Measurements from ENCODE around the gene ATP2B1. TPM values are rescaled to one million over a fixed set of nuclear protein-coding genes. Genes with fewer than 3 reads are reported as not detected.

ATP2B1 gene
- total RNA-seq, 1 donor from 2014 or later, result 177 TPM

DNA sequence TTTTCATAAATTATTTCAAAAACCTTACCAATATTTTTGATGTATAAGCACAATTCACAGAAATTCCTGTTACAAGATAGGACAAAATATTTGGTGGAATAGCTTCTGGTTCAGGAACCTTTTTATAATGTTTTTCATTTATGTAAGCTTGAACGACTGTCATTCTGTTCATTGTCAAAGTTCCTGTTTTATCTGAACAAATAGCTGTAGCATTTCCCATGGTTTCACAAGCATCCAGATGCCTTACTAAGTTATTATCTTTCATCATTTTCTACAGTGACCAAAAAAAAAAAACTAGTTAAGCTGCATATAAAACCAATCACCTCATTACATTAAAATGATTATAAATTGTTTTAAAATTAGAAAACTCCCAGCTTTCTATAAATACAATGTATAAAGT lies 87.1 kb downstream of the ATP2B1 start:
- Mint-ChIP-seq H3K4me1 (no peaks in the 10 kb centered on the region), H3K36me3 (peaks cover 36% of the 10 kb centered on the region), H3K9me3 (no peaks in the 10 kb centered on the region), H3K4me3 (no peak overlapping the region), H3K27me3 (ENCODE audit: insufficient read depth, low read depth) (peaks cover 2% of the 10 kb centered on the region), H3K27ac (no peak overlapping the region)
- TF ChIP-seq EZH2 (IDR thresholded peaks at IDR 0.05), result no peak
- TF ChIP-seq, protein P1, sequence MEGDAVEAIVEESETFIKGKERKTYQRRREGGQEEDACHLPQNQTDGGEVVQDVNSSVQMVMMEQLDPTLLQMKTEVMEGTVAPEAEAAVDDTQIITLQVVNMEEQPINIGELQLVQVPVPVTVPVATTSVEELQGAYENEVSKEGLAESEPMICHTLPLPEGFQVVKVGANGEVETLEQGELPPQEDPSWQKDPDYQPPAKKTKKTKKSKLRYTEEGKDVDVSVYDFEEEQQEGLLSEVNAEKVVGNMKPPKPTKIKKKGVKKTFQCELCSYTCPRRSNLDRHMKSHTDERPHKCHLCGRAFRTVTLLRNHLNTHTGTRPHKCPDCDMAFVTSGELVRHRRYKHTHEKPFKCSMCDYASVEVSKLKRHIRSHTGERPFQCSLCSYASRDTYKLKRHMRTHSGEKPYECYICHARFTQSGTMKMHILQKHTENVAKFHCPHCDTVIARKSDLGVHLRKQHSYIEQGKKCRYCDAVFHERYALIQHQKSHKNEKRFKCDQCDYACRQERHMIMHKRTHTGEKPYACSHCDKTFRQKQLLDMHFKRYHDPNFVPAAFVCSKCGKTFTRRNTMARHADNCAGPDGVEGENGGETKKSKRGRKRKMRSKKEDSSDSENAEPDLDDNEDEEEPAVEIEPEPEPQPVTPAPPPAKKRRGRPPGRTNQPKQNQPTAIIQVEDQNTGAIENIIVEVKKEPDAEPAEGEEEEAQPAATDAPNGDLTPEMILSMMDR (IDR thresholded peaks at IDR 0.05), result no peak
- TF ChIP-seq EZH2phosphoT487 (IDR thresholded peaks at IDR 0.05), result no peak
- Histone ChIP-seq H3K4me1 (no peaks in the 10 kb centered on the region), H3K79me2 (ENCODE audit: low read depth) (no peaks in the 10 kb centered on the region), H3K4me2 (no peak overlapping the region), H3K4me3 (no peak overlapping the region), H3F3A (ENCODE audit: low read depth) (no peaks in the 10 kb centered on the region), H4K20me1 (ENCODE audit: low read depth) (no peaks in the 10 kb centered on the region), H3K9me3 (ENCODE audit: low read depth) (no peaks in the 10 kb centered on the region), H2AFZ (replicated peaks) (no peak overlapping the region), H3K27me3 (no peaks in the 10 kb centered on the region), H3K9ac (no peak overlapping the region), H3K27ac (no peak overlapping the region), H3K36me3 (peaks cover 9% of the 10 kb centered on the region)
- no peak for DNase-seq (ENCODE audit: low spot score)

DNA sequence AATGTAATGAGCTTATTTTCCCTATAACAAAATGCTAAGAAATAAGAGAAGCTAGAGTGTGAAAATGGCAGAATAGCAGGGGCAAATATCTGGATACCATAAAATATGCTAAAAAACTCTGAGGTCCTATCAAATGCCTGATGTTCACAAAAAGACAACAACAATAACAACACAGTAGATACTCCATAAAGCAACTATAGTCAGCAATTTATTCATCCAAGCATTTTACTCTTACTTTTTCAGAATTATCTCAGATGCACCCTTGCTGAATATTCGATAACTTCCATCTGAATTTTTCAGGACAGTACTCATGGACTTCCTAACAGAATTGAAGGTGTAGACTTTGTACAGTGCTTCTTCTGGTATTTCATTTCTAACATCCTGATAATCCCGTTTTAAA lies 88.9 kb downstream of the ATP2B1 start:
- Histone ChIP-seq H3K79me2 (ENCODE audit: low read depth) (no peaks in the 10 kb centered on the region), H3K4me2 (no peak overlapping the region), H3K9ac (no peak overlapping the region), H3K4me3 (no peak overlapping the region), H3K9me3 (ENCODE audit: low read depth) (no peaks in the 10 kb centered on the region), H3K4me1 (no peaks in the 10 kb centered on the region), H3K27ac (no peak overlapping the region), H3K36me3 (peaks cover 9% of the 10 kb centered on the region), H4K20me1 (ENCODE audit: low read depth) (no peaks in the 10 kb centered on the region), H3K27me3 (no peaks in the 10 kb centered on the region), H3F3A (ENCODE audit: low read depth) (no peaks in the 10 kb centered on the region), H2AFZ (replicated peaks) (no peak overlapping the region)
- H3K4me3 Mint-ChIP-seq, result no peak overlapping the region
- TF ChIP-seq, protein P1 (IDR thresholded peaks at IDR 0.05), result no peak
- no peak for TF ChIP-seq EZH2 (IDR thresholded peaks at IDR 0.05)
- no peak for TF ChIP-seq EZH2phosphoT487 (IDR thresholded peaks at IDR 0.05)
- peaks cover 2% of the 10 kb centered on the region for H3K27me3 Mint-ChIP-seq (ENCODE audit: insufficient read depth, low read depth)
- DNase-seq (ENCODE audit: low spot score), result no peak
- H3K4me1 Mint-ChIP-seq, result no peaks in the 10 kb centered on the region
- H3K27ac Mint-ChIP-seq, result no peak overlapping the region
- H3K9me3 Mint-ChIP-seq, result no peaks in the 10 kb centered on the region
- peaks cover 37% of the 10 kb centered on the region for H3K36me3 Mint-ChIP-seq

DNA sequence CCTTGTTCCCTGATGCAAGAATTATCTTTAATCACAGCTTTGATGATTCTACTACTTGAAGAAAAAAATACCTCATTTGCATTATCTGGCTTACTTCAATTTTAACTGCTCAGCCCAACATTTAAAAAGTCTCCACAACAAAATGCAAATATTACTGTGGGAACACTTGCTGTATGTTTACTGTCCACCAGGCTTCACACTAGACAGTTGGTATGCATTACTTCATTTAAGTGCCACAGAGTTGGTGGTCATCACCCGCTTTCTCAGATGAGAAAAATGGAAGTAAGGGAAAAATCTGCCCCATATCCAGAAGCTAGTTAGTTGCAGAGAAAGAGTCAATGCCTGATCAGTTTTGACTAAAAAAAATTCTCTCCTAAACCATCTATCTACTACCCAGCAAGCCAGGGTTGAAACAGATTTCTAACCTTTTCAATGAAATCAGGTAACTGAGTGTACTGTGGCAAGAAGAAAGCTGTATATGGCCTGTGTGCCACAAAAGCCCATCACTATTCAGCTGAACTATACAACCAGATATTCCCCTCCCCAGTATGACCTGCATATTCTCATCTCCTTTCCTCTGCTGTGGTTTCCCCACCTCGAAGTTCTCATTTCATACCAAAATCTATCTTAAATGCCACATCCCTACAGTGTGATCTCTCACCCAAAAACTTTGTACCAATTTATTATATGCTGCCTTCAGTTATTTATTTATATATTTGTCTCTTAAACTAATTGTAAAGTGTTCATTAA lies 90.3 kb downstream of the ATP2B1 start:
- peaks cover 39% of the 10 kb centered on the region for H3K36me3 Mint-ChIP-seq
- H3K79me2 ChIP-seq (ENCODE audit: low read depth), result no peaks in the 10 kb centered on the region
- no peaks in the 10 kb centered on the region for H3K4me1 ChIP-seq
- H3K4me3 Mint-ChIP-seq, result no peak overlapping the region
- no peak overlapping the region for H3K27ac Mint-ChIP-seq
- H3K27ac ChIP-seq, result no peak overlapping the region
- H3K27me3 Mint-ChIP-seq (ENCODE audit: insufficient read depth, low read depth), result peaks cover 2% of the 10 kb centered on the region
- no peak overlapping the region for H3K9ac ChIP-seq
- DNase-seq (ENCODE audit: low spot score), result no peak
- H3K9me3 Mint-ChIP-seq, result no peaks in the 10 kb centered on the region
- no peaks in the 10 kb centered on the region for H3K9me3 ChIP-seq (ENCODE audit: low read depth)
- H4K20me1 ChIP-seq (ENCODE audit: low read depth), result no peaks in the 10 kb centered on the region
- no peaks in the 10 kb centered on the region for H3F3A ChIP-seq (ENCODE audit: low read depth)
- H3K4me3 ChIP-seq, result no peak overlapping the region
- TF ChIP-seq EZH2phosphoT487 (IDR thresholded peaks at IDR 0.05), result no peak
- TF ChIP-seq, protein P1 (IDR thresholded peaks at IDR 0.05), result no peak
- TF ChIP-seq EZH2 (IDR thresholded peaks at IDR 0.05), result no peak
- peaks cover 3% of the 10 kb centered on the region for H3K36me3 ChIP-seq
- H3K4me1 Mint-ChIP-seq, result no peaks in the 10 kb centered on the region
- no peak overlapping the region for H3K4me2 ChIP-seq
- no peaks in the 10 kb centered on the region for H3K27me3 ChIP-seq
- no peak overlapping the region for H2AFZ ChIP-seq (replicated peaks)

Measured in neural progenitor cell (in vitro differentiated cells).